GOT3 (cell line): Measurements from ENCODE around the gene NLGN1.
"Not testable (repeated sequence)": the region's sequence is repeated elsewhere in the genome, so short reads cannot be mapped to it uniquely, and the experiment has no call there.

ENCODE experiments used
- DNase-seq: peaks from one replicate; lab custom pipeline; 2025; ENCODE audit warnings: mixed read lengths; lab: John Stamatoyannopoulos, UW

Gene NLGN1

DNA sequence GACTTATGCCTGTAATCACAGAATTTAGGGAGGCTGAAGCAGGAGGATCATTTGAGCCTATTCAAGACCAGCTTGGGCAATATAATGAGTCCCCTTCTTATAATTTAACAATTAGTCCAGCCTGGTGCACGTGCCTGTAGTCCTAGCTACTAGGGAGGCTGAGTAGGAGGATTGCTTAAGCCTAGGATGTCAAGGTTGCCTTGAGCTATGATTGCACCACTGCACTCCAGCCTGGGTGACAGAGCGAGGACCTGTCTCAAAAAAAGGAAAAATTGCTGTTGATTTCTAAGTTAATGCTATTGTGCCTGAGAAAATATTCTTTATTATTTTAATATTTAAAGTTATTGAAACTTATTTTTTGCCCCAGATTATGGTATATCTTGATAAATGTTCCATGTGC, 159.0 kb downstream of the NLGN1 start:
- no peak for DNase-seq

DNA sequence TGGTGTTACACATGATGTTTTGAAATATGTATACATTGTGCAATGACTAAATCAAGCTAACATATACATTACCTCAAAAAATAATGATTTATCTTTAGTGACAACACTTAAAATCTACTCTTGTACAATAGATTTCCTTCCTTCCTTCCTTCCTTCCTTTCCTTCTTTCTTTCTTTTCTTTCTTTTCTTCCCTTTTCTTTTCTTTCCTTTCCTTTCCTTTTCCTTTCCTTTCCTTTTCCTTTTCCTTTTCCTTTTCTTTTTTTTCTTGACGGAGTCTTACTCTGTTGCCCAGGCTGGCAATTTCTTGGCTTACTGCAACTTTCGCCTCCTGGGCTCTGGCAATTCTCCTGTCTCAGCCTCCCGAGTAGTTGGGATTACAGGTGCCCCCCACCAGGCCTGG, 170.5 kb downstream of the NLGN1 start:
- DNase-seq: no peak

DNA sequence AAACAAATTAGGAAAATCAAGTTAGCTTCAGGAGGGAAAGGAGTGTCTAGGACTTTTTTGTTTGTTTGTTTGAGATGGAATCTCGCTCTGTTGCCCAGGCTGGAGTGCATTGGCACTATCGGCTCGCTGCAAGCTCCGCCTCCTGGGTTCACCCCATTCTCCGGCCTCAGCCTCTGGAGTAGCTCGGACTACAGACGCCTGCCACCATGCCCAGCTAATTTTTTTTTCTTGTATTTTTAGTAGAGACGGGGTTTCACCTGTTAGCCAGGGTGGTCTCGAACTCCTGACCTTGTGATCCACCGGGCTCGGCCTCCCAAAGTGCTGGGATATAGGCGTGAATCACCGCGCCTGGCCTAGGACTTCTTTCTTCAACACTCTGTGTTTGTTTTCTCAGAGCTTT, 171.1 kb downstream of the NLGN1 start:
- no peak for DNase-seq

DNA sequence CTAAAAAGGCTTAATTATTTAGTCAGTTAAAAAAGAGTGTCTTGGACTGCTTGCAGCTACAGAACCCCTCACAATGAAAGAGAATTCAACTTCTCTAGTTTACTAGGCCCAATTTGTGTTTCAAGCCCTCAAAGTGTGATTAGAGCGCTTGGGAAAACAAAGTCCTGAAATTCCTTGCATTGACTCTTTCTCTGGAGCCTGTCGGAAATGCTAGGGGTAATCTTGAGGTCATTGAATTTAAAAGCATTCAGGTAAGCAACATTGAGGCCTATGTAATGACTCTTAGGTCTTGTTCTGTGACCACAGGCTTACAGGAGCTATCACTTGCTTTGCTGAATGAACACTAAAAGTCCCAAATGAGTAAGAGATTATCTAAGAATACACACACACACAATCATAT, 186.0 kb downstream of the NLGN1 start:
- DNase-seq: no peak

DNA sequence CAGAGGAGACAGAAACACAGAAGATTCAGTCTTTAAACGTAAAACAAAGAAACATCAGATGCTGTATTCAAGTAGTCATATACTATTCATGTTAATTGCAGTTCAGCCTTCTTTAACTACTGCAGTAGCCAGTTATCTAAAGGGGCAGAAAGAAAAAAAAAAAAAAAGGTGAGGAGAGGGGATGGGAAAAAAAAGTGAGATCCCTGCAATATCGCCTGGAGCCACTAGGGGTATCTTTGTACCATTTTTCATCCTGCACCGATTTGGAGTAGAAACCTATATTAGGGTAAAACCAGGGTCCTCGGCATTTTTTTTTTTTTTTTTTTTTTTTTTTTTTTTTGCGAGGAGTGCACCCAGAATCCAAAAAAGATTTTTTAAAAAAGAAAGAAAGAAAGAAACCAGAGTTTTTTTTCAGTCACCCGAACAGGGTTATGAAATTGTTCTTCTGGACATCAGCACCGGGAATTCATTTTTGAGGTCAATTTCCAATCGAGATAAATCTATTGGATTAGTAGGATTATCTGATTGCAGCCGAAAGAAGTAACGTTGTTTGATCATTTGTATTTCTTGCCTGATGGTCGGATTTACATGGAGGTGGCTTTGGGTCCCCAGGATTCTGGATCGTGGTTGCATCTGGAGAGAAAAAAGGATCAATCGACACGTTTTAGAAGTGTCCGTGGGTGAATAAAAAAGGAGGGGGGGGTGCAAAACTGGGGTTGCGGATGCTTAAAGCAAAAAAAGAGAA, 186.7 kb downstream of the NLGN1 start:
- no peak for DNase-seq

DNA sequence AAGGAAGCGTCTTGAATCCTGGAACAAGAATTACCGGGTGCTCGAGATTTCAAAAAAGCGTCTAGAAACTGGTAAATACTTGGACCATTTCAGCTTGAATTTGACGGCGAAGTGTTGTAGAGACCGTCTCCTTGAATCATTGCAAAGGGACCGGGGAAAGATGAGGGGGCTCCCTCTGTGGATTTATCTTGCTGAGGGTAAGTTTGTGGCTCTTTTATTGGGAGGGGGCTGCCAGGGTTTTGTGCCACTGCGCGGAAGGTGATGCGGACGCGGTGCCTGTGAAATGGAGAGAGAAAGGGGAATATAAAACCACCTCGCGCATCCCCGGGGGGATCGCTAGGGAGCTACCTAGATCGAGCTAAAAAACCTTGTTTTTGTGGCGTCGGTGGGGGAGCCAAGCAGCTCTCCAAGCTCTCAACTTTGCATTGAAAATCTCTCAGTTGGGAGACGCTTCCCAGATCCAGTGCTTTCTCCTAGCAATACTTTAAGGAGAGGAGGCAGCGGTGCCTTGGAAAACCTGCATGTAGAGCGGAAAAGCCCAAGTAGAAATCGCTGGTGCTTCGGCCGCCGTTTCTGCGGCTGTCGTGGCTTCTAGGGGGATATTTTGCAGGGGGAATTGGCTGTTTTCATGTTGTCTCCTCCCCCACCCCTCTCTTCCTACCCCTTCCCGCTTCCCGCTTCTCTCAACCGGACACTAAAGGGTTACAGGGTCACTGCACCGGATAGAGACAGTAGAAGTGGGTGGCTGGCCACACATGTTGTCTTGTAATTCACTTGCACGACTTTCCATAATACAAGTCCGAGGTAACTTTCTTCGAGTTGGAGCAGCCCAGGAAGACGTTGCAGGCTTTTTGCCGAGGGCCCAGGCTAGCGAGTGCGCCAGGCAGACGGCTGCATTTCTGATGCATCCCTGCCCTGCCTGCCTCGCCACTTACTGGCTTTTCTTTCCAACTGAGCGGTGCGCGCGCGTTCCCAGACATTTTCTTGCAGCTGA, 187.6 kb downstream of the NLGN1 start:
- no peak for DNase-seq

DNA sequence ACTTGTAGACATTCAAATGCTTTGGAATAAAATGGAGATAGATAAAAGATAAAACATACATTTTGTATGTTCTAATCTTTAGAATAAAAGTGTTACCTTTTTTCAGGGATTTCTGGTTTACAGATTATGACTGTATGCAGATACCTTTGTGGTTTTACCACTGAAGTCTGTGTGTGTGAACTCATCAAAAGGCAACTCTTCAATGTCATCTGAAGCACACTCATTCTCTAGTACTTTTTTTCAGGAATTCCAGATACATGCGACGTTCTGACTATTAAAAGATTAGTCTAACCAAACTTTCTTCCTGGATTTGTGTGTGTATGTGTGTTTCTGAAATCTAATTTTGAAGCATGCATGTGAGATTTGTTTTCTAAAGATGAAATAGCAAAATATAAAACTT, 188.6 kb downstream of the NLGN1 start:
- DNase-seq: no peak

DNA sequence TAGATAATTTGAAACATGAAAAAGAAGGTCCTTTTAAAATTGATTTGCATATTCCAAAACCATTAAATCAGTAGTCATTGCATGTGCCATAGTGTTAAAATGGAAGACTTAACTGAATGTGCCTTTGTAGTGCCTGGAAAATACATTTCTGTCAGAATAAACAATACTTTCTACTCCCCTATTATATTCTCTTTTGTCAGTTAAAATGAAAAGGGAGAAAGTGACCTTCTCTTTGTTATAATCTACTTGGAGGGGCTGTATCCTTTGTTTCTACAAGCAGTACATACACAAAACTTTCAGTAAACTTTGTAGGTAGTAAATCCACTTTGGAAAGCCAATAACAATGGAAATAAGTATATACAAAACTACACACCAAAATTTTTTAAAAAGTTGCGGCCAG, 189.5 kb downstream of the NLGN1 start:
- DNase-seq: no peak

DNA sequence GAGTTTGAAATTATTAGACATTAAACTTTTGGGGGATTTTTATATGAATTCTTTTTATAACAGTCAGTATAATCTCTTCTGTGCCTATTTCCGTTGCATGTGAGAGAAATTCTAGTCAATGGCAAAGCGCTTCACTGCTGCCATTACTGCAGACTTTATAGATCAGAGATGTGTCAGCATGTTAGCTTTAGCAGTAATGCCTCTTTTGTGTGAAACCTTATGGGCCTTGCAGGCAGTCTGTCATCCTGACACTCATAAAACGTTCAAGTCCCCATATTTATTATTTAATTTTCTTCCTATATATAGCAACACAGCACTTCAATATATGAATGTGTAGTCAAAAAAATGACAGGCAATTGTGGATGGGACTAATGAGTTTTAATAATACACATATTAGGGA, 191.0 kb downstream of the NLGN1 start:
- no peak for DNase-seq

DNA sequence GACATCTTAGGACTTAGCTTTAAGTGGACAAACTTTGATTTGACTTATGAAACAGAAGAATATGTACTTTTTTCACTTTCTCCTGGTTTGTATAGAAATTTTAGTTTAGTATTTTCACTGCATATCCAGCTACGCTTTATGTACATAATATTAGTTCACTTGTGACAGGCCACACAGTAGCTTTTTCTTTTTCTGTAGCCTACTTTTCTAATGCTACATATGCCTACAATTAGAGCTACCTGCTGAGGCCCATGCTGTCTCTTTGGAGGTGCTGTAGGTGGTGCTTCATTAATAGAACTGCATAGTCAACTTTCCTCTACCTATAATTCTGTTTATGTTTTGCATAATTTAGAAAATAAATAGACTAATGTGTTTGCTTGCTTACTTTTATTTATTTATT, 191.6 kb downstream of the NLGN1 start:
- DNase-seq: no peak

DNA sequence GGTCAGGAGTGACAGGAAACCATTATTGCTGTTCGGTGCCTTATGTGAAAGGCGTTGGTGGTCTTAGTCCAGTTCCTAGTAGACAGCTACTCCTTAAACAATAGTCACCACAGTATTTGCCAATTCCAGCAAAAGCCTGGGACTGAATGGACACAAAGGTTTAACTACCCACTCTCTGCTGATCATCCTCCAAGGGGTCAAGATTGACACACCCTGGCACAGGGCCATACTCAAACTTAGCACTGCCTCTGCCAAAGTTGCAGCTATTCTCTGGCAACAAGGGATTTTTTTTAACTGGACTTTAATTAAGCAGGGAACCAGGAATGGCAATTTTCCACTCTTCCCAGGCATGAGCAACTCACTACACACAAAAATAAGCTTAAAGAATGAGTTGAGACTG, 193.9 kb downstream of the NLGN1 start:
- DNase-seq: no peak

DNA sequence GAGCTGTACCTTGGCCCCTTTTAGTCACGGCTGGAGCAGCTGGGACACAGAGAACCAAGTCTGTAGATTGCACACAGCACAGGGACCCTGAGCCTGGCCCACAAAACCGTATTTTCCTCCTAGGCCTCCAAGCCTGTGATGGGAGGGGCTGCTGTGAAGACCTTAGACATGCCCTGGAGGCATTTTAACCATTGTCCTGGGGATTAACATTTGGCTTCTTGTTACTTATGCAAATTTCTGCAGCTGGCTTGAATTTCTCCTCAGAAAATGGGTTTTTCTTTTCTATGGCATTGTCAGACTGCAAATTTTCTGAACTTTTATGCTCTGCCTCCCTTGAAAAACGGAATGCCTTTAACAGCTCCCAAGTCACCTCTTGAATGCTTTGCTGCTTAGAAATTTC, 197.3 kb downstream of the NLGN1 start:
- DNase-seq: not testable (repeated sequence)

DNA sequence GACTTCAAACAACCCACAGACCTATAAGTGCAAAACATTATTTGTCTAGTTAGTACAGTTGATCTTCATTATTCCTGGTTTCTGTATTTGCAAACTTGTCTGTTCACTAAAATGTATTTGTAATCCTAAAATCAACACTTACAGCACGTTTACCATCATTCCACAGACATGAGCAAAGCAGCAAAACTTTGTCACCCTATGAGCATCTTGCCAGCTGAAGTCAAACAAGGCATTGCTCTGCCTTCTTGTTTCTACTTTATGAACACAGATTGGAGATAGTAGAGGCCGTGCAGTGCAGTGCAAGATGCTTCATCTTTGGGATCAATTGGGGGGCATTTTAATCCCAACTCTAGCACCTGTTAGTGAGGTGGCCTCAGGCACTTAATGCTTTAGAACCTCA, 202.1 kb downstream of the NLGN1 start:
- no peak for DNase-seq

DNA sequence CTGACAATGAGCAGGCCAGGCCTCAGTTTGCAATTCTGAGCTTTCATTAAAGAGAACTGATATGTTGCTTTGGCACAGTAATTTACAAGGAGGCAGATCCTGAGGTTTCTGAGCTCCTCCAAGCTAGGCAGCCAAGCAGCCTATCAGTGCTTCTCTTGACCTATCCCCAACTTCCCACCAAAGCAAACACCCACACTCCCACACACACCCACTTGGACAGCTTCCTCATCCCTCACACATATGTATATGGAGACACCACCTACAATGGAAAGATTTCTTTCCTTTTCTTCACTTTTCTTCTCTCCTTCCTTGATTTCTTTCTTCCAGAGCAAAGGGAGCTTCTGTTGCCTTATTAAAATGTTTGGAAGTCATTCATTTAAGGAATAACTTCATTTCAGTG, 217.0 kb downstream of the NLGN1 start:
- no peak for DNase-seq

DNA sequence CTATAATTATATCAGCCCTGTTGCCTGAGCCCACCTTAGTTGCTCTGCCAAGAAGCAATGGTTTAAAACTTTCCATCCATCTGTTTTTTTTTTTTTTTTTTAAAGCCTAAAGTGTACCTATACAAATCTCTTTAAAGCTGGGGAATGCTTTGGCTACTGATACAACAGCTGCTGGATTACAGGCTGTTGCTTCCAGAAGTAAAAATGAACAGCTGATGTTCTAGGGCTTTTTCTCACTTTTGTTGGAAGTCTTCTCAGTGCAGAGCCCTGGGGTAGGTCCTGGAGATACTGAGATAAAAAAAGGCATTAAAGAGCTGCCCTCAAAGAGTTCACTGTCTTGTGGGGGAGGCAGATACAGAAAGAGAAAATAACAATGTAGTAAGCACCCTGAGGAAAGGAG, 218.1 kb downstream of the NLGN1 start:
- DNase-seq: no peak

DNA sequence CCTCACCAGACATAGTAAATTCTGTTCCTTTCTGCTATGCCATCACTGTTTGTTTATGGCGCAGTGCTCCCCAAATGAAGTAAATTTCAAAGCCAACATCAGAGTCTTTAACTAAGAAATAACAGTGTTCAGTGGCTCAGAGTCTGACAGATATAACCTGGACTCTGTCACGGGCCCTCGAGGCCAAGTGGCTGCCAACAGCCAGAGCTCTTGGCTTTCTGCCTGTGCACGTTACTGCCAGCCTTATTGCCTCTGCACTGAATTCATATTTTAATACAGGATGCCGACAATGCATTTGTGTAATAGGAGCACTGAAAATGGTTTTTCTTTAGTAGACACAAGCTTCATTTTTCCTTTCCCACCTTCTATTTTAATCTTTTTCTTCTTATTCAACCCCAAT, 219.9 kb downstream of the NLGN1 start:
- no peak for DNase-seq

DNA sequence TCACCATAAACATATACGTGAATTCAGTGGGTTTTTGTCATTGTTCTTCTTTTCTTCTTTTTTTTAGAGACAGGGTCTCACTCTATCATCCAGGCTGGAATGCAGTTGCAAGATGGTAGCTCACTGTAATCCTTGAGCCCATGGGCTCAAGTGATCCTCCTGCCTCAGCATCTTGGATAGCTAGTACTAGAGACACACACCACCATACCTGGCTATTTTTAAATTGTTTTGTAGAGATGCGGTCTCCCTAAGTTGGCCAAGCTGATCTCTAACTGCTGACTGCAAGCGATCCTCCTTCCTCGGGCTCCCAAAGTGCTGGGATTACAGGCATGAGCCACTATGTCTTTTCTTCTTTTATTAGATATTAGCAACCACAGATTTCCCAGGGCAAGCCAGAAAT, 220.6 kb downstream of the NLGN1 start:
- no peak for DNase-seq

DNA sequence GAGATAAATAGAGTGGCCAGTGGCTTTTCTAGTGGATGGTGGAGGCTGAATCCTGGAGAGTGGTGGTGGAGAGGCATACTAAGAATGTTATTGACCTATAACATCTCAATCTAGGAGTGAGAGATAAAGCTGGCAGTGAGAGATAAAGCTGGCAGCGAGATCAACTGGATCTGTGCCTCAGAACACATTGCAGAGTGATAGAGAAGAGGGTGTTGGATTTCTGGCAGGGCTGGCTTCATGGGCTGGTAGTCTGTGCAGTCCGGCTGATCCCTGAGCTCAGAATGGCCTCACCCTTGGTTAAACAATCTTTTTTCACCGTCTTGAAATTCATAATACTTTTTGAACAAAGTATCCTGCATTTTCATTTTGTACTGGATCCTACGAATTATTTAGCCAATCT, 221.2 kb downstream of the NLGN1 start:
- no peak for DNase-seq

DNA sequence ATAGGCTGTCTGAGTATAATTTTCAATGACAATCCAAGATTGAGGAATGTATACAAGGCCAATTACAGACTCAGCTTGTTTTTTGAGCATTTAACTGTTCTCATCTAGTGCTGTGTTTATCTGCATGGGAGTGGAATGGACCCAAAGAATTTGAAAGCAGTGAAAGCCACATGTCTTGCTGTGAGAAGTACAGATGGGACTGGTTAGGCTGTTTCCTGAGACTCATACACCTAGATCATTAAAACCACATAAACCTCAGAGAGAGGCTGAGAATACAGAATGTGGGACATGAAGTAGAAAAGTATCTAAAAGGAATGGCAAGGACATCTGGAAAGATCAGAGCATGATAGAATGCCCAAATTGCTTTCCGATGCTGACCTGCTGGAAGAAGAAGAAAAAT, 224.6 kb downstream of the NLGN1 start:
- no peak for DNase-seq

DNA sequence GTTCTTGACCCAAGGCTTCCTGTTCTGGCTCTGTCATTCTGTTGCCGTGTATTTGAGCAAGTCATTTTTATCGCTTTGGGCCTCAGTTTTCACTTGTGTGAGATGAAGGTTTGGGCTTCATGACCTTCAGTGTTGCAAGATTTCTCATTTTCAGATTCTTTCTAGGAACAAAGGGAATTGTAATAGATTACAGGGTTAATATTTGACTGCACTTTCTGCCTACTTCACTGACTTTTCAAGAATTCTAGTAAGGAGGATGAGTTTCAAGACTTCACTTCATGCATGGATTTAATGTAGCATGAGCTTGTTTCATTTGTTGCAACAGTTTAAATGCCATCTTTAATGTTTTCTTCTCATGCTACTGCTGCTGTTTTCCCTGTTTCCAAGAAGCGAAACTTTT, 226.5 kb downstream of the NLGN1 start:
- no peak for DNase-seq

DNA sequence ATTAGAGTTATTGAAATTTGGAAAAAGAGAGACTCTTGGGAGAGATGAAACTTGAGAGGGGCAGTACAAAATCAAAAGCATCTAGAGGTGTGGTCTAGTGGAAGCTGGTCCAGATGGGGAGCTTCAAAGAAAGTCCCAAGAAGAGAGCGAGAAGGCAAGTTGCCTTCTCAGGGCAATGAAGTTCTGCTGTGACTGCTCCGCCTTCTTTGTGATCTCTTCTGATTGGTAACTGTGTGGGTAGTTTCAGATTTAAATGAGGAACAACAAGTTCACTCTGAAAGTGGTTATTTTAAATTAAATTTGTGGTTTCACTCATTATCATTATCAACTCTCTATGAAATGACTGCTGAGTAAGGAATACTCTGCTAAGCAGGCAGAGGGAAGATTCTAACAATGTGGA, 233.3 kb downstream of the NLGN1 start:
- DNase-seq: no peak

DNA sequence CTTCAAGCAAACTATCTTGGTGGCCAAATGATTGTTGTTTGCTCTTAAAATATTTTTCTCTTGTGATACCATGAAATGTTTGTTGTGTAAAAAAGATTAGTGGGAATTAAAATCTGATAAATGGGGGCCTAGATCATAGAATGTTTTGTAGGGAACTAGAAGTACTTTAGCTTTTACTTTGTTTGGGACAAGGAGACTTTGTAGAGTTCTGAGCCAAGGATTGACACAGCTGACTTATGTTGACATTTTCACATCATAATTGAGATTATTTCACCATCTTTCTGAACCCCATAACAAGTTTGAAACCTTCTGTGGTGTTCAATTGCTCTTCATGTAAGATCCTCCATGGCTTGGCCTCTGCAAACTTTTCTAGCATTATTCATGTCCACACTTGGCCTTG, 235.4 kb downstream of the NLGN1 start:
- no peak for DNase-seq

DNA sequence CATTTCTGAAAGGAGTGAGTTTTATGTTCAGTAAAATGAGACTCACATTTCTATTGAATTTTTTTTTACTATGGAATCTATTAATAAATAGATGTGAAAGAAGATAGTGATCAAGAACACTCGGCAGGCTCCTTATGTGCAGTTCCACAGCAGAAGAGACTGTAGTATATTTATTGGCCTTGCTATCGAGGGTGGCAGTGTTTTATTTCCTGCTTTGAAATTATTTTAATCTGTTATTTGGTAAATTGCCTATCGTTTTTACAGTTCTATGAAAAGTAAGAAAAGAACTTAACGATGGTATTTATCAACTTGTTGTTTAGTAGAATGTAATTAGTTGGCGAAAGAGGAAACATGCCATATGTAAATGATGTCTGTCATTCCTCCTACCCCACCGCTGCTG, 238.3 kb downstream of the NLGN1 start:
- no peak for DNase-seq
